Superior temporal gyrus (tissue), 1 donor: ENCODE results near the gene DPP6.
A peak's percentile ranks its signal among the peaks of the same experiment; 100 is the strongest.

Experiments
- DNase-seq: peaks from one replicate; pipeline ENCODE4 v3.0.0-alpha.2; 2016; ENCODE audit errors: extremely low spot score

Gene DPP6

GRCh38 chr7:154767821-154768415 is 715.7 kb downstream of the DPP6 start:
- DNase-seq, result no peak

- DNase-seq, result no peak
These were observed 716.8 kb downstream of the DPP6 start for GRCh38 chr7:154769001-154769400.

GRCh38 chr7:154769527-154769926 is 717.3 kb downstream of the DPP6 start:
- DNase-seq, result no peak

DNA sequence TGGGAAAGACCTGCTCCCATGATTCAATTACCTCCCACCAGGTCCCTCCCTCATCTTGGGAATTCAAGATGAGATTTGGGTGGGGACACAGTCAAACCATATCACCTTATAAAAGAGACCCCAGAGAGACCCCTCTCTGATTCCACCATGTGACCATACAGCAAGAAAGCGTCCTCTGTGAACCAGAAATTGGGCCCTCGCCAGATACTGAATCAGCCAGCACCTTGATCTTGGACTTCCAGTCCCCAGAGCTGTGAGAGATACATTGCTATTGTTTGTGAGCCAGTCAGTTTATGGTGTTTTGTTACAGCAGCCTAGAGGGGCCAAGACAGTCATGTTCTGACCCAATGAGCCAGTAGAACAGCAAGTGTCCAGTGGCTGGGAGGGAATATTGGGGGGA is 718.2 kb downstream of the DPP6 start:
- DNase-seq, result no peak

DNA sequence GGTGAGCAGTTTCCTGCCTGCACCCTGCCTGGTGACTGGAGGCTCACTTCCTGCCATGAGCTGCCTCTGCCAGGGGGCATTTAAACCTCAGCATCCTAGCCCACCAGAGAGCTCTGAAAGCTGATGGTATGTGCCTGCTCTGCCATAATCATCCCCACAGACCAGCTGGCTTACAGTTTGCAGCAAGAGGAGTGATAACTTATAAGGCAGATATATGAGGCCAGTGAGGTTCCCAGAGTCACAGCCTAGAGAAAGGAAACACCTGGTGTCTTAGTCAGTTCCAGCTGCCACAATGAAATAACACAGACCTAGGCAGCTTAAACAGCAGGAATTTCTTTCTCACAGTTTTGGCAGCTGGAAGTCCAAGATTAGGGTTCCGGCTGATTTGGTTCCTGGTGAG is 718.8 kb downstream of the DPP6 start:
- no peak for DNase-seq

- no peak for DNase-seq
These were observed 722.2 kb downstream of the DPP6 start for GRCh38 chr7:154774303-154774969.

- no peak for DNase-seq
These were observed 723.5 kb downstream of the DPP6 start for GRCh38 chr7:154775681-154776080.

GRCh38 chr7:154776350-154776749 is 724.2 kb downstream of the DPP6 start:
- DNase-seq, result no peak

DNA sequence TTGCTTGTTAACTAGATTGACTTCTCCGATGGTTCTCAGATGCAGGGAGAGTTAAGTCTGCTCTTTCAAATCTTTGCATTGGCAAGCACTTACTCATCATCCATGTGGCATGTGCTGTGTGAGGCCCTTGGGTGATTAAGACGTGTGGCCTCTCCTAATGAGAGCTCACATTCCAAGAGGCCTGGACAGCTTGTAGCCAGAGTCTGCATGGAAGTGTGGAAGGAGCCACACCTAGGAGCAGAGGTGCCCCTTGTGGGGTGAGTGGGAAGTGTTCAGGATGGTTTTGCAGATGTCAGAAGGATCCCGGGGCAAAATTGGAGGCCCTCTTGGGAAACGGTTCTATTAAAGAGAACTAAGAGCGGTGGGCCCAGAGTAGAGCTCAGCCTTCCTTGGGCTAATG is 724.8 kb downstream of the DPP6 start:
- DNase-seq, result peak; percentile 58

GRCh38 chr7:154777489-154777888 is 725.3 kb downstream of the DPP6 start:
- peak; percentile 83 for DNase-seq

DNA sequence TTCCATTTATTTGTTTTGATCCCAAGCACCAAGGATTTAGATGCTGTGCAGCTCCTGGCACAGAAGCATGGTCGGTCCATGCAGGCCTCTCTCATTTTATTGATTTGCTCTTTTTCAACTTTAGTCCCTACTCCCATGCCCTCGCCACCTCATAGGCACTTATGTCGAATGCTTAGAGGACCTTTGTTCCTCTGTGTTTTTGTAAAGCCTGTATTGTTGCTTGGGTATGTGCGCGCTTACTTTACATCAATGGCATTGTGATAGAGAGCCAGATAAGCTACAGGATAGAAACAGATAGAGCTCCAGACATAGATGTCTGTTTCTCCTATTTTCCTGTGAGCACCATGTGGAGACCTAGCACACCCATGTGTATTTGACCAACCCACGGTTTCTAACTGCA is 725.7 kb downstream of the DPP6 start:
- DNase-seq, result peak; percentile 63

- DNase-seq, result peak; percentile 93
These were observed 729.4 kb downstream of the DPP6 start for GRCh38 chr7:154781369-154782303.

- no peak for DNase-seq
These were observed 731.2 kb downstream of the DPP6 start for GRCh38 chr7:154783281-154783909.

- DNase-seq, result no peak
These were observed 733.7 kb downstream of the DPP6 start for GRCh38 chr7:154785898-154786297.

DNA sequence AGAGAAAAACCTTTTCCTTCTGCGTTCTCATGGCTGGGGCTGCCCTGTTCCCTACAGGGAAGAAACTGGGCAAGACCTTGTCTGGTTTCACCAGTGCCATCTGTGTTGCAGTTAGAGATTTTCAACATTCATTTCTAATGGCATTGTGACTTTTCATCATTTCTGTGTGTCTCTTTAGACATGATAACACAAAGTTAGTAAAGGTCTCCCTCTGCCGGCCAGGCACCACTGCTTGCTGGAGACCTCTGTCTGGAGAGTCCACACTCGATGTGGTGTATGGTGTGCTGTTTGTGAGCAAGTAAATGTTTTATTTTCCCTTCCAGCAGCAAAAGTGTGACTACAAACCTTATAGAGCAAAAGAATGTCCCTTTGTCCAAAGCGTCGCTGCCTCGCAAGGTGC is 737.2 kb downstream of the DPP6 start:
- DNase-seq, result peak; percentile 96

DNA sequence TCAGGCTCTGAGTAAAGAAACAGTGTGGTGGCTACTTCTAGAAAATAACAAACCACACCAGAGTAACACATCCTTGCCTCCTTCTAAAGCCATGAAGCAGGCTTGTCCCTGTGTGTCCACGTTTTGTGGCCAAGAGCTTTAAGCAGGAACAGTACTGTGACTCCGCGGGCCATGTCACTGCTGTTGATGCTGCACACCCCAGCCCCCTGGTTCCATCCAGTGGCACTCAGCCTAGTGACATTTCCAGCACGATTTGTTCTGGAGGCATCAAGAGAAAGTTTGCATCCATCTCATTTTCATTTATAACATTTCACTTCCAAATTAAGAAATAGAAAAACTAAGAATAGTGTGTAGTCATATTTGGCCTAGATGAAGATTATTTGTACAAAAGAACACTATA is 739.4 kb downstream of the DPP6 start:
- DNase-seq, result peak; percentile 78

GRCh38 chr7:154792436-154793055 is 740.3 kb downstream of the DPP6 start:
- DNase-seq, result no peak

GRCh38 chr7:154794147-154794780 is 742.1 kb downstream of the DPP6 start:
- DNase-seq, result no peak

DNA sequence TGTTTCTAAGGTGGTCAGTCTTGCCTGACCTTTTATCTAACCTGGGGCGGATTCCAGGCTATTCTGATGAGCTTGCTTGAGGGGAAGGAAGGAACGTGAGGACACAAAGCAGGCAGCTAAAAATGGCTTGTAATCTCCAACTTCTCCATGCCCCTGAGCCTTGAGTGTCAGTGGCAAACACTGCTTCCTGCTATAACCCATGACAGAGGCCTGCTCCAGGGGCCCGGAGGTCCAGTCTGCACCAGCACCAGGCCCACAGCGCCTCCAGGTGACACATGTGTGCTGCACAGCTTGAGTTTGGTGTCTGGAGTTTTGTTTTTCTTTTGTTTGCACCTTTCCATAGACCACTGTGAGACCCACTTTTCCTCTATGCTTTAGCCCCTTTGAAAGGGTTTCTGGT is 742.8 kb downstream of the DPP6 start:
- no peak for DNase-seq

DNA sequence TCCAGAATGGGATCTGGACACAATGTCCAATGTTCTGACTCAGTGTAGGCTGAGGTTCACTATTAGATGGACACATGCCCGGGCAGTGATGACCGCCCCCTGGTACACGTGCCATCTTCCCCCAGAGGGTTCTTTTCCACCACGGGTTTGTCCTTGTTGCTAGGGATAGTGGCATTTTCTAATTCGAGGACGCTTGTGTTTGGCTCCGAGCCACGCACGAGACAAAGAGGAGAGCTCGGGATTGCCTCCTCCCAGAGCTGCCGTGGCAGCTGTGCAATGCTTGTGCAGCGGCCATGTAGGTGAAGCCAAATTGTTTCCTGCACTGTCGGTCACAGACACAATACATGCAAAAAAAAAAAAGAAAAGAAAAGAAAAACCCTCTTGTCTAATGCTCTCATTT is 743.2 kb downstream of the DPP6 start:
- DNase-seq, result peak; percentile 40

- no peak for DNase-seq
These were observed 752.3 kb downstream of the DPP6 start for GRCh38 chr7:154804449-154804848.
